Glutamatergic neuron (in vitro differentiated cells): ENCODE results near the gene TBC1D5. TPM values are rescaled to one million over a fixed set of nuclear protein-coding genes. Genes with fewer than 3 reads are reported as not detected.

Source experiments
- DNase-seq: peaks from one replicate; pipeline ENCODE4 v3.0.0; 2022
- H3K27ac Mint-ChIP-seq: one replicate; pipeline ENCODE4 v1.8.0; 2020; ENCODE audit warnings: mild to moderate bottlenecking, mixed read lengths, inconsistent platforms; ENCODE audit not compliant: unreplicated experiment
- H3K27me3 Mint-ChIP-seq: one replicate; pipeline ENCODE4 v1.8.0; 2020; ENCODE audit warnings: mild to moderate bottlenecking, moderate library complexity, mixed read lengths, inconsistent platforms; ENCODE audit not compliant: unreplicated experiment
- H3K36me3 Mint-ChIP-seq: one replicate; pipeline ENCODE4 v1.8.0; 2020; ENCODE audit warnings: mild to moderate bottlenecking, mixed read lengths, inconsistent platforms; ENCODE audit not compliant: unreplicated experiment
- H3K4me1 Mint-ChIP-seq: one replicate; pipeline ENCODE4 v1.8.0; 2020; ENCODE audit warnings: mild to moderate bottlenecking, low read depth, mixed read lengths, inconsistent platforms; ENCODE audit not compliant: unreplicated experiment
- H3K4me3 Mint-ChIP-seq: one replicate; pipeline ENCODE4 v1.8.0; 2020; ENCODE audit warnings: mild to moderate bottlenecking, mixed read lengths, inconsistent platforms; ENCODE audit not compliant: unreplicated experiment
- H3K9me3 Mint-ChIP-seq: one replicate; pipeline ENCODE4 v1.8.0; 2020; ENCODE audit warnings: mild to moderate bottlenecking, moderate library complexity, mixed read lengths, inconsistent platforms; ENCODE audit not compliant: unreplicated experiment
- CTCF ChIP-seq: fragments of 200-600 bp; sonication (generic); IDR thresholded peaks from one replicate; pipeline ENCODE4 v1.5.0; 2021; ENCODE audit not compliant: partially characterized antibody, unreplicated experiment
- total RNA-seq: library from RNA; stranded (reverse); fragmentation: NEBNext Ultra II Directional; extraction: Animal tissue kit (Norgen Biotek cat#: 25700); gene quantifications from one replicate; pipeline ENCODE4 v1.2.1, GENCODE V29; 2021; ENCODE audit not compliant: unreplicated experiment

The TBC1D5 gene
- total RNA-seq, 1 donor from 2014 or later: 40.2 TPM

- H3K4me3 Mint-ChIP-seq: no peak overlapping the region
- no peaks in the 10 kb centered on the region for H3K9me3 Mint-ChIP-seq
- peaks cover 2% of the 10 kb centered on the region for H3K4me1 Mint-ChIP-seq
- TF ChIP-seq CTCF: no peak
- H3K36me3 Mint-ChIP-seq: no peaks in the 10 kb centered on the region
- no peaks in the 10 kb centered on the region for H3K27me3 Mint-ChIP-seq
- DNase-seq: no peak
- H3K27ac Mint-ChIP-seq: no peak overlapping the region
These were observed 319.8 kb downstream of the TBC1D5 start for GRCh38 chr3:17422636-17423035.

GRCh38 chr3:17420668-17421067 is 321.8 kb downstream of the TBC1D5 start:
- TF ChIP-seq CTCF: no peak
- Mint-ChIP-seq H3K27me3 (no peaks in the 10 kb centered on the region), H3K4me1 (peaks cover 2% of the 10 kb centered on the region), H3K4me3 (no peak overlapping the region), H3K9me3 (no peaks in the 10 kb centered on the region), H3K36me3 (no peaks in the 10 kb centered on the region), H3K27ac (no peak overlapping the region)
- no peak for DNase-seq

GRCh38 chr3:17412950-17413530 is 329.4 kb downstream of the TBC1D5 start:
- no peak overlapping the region for H3K27ac Mint-ChIP-seq
- H3K4me1 Mint-ChIP-seq: no peaks in the 10 kb centered on the region
- no peak for DNase-seq
- peak; percentile 85 for TF ChIP-seq CTCF
- H3K4me3 Mint-ChIP-seq: no peak overlapping the region
- no peaks in the 10 kb centered on the region for H3K36me3 Mint-ChIP-seq
- no peaks in the 10 kb centered on the region for H3K27me3 Mint-ChIP-seq
- H3K9me3 Mint-ChIP-seq: no peaks in the 10 kb centered on the region

- DNase-seq: no peak
- Mint-ChIP-seq H3K4me3 (no peak overlapping the region), H3K27ac (no peak overlapping the region), H3K4me1 (peaks cover 3% of the 10 kb centered on the region), H3K36me3 (no peaks in the 10 kb centered on the region), H3K27me3 (no peaks in the 10 kb centered on the region), H3K9me3 (no peaks in the 10 kb centered on the region)
- TF ChIP-seq CTCF: no peak
These were observed 331.1 kb downstream of the TBC1D5 start for GRCh38 chr3:17411157-17411877.

- no peak for TF ChIP-seq CTCF
- no peak for DNase-seq
- H3K27me3 Mint-ChIP-seq: no peaks in the 10 kb centered on the region
- peaks cover 3% of the 10 kb centered on the region for H3K4me1 Mint-ChIP-seq
- H3K27ac Mint-ChIP-seq: no peak overlapping the region
- H3K9me3 Mint-ChIP-seq: no peaks in the 10 kb centered on the region
- H3K4me3 Mint-ChIP-seq: no peak overlapping the region
- no peaks in the 10 kb centered on the region for H3K36me3 Mint-ChIP-seq
These were observed 334.9 kb downstream of the TBC1D5 start for GRCh38 chr3:17407576-17407975.
